HepG2 (cell line): ENCODE measurements around the gene PSEN2. TPM values are rescaled to one million over a fixed set of nuclear protein-coding genes. Genes with fewer than 3 reads are reported as not detected.

Experiments
- CCAR2 ChIP-seq: fragments of 200-400 bp; formaldehyde crosslinking; optimal IDR thresholded peaks from 2 replicates; pipeline ENCODE3; 2018; ENCODE audit warnings: low read depth, mild to moderate bottlenecking, low read length, moderate library complexity
- FOXJ3 ChIP-seq: sonication (generic); formaldehyde crosslinking; IDR thresholded peaks from 2 replicates; pipeline ENCODE4 v1.4.0; 2020; ENCODE audit warnings: missing genetic modification reagents, mild to moderate bottlenecking, borderline replicate concordance
- GATAD2A ChIP-seq: IDR thresholded peaks from 2 replicates; pipeline ENCODE4 v1.6.1; 2016
- HMG20A ChIP-seq: IDR thresholded peaks from 2 replicates; pipeline ENCODE4 v1.6.1; 2016; ENCODE audit warnings: borderline replicate concordance
- ISX ChIP-seq: sonication (generic); formaldehyde crosslinking; conservative IDR thresholded peaks from 2 replicates; pipeline ENCODE4 v1.5.0; 2020; ENCODE audit warnings: missing genetic modification reagents
- MIER3 ChIP-seq: IDR thresholded peaks from 2 replicates; pipeline ENCODE4 v1.6.1; 2016; ENCODE audit warnings: missing compliant biosample characterization, borderline replicate concordance
- NBN ChIP-seq: fragments of 450-650 bp; conservative IDR thresholded peaks from 2 replicates; pipeline ENCODE4 v1.6.1; 2017
- RARG ChIP-seq: sonication (generic); formaldehyde crosslinking; IDR thresholded peaks from 2 replicates; pipeline ENCODE4 v1.4.0; 2020; ENCODE audit warnings: low read depth, mild to moderate bottlenecking, missing genetic modification reagents
- SOX6 ChIP-seq, 2 experiments: fragments of 450-650 bp in 1 of 2; sonication (generic) in 1 of 2; formaldehyde crosslinking in 1 of 2; IDR thresholded peaks; 2 replicates each; pipeline versions ENCODE4 v1.4.0 to v1.6.1; 2017 to 2020; ENCODE audit warnings: antibody characterized with exemption in 1 of 2, mild to moderate bottlenecking in 1 of 2, missing genetic modification reagents in 1 of 2
- TBX2 ChIP-seq: sonication (generic); formaldehyde crosslinking; IDR thresholded peaks from 2 replicates; pipeline ENCODE4 v1.5.0; 2020; ENCODE audit warnings: missing genetic modification reagents, mild to moderate bottlenecking, borderline replicate concordance
- UBTF ChIP-seq: sonication (generic); formaldehyde crosslinking; IDR thresholded peaks from 2 replicates; pipeline ENCODE4 v1.4.0; 2020; ENCODE audit warnings: mild to moderate bottlenecking, missing genetic modification reagents
- ZNF20 ChIP-seq: sonication (generic); formaldehyde crosslinking; IDR thresholded peaks from 2 replicates; pipeline ENCODE4 v1.4.0; 2020; ENCODE audit warnings: mild to moderate bottlenecking, moderate library complexity, missing genetic modification reagents
- ZNF234 ChIP-seq: sonication (generic); formaldehyde crosslinking; conservative IDR thresholded peaks from 2 replicates; pipeline ENCODE4 v1.5.1; 2020; ENCODE audit warnings: mild to moderate bottlenecking, missing genetic modification reagents
- ZNF367 ChIP-seq: sonication (generic); formaldehyde crosslinking; IDR thresholded peaks from 2 replicates; pipeline ENCODE4 v1.4.0; 2020; ENCODE audit warnings: missing genetic modification reagents, borderline replicate concordance
- ZNF614 ChIP-seq: IDR thresholded peaks from 2 replicates; pipeline ENCODE4 v1.6.1; 2018; ENCODE audit warnings: missing biosample characterization, missing genetic modification reagents, inconsistent platforms, borderline replicate concordance
- ZNF619 ChIP-seq: sonication (generic); formaldehyde crosslinking; IDR thresholded peaks from 2 replicates; pipeline ENCODE4 v1.4.0; 2020; ENCODE audit warnings: mild to moderate bottlenecking, missing genetic modification reagents
- ZNF761 ChIP-seq: sonication (generic); formaldehyde crosslinking; conservative IDR thresholded peaks from 2 replicates; pipeline ENCODE4 v1.4.0; 2020; ENCODE audit warnings: mild to moderate bottlenecking, missing genetic modification reagents
- polyA plus RNA-seq, 8 experiments: library from polyadenylated mRNA; depleted of rRNA in 3 of 8; stranded (reverse) in 7 of 8; unstranded in 1 of 8; fragments of >200 nt; fragmentation: Illumina TruSeq in 4 of 8; extraction: Trizol in 4 of 8; gene quantifications; 2 replicates each; pipeline versions ENCODE4 v1.2.1 to v1.2.3, GENCODE V29; 2011 to 2016; ENCODE audit warnings: low read depth in 4 of 8, missing spikeins in 1 of 8, mixed read lengths in 1 of 8; ENCODE audit not compliant: insufficient read depth in 1 of 8
- total RNA-seq, 5 experiments: library from RNA; depleted of rRNA; stranded (reverse); fragments of >200 nt; fragmentation: Illumina TruSeq; extraction: Trizol; gene quantifications; 2 replicates each; pipeline ENCODE4 v1.2.3, GENCODE V29; 2016; ENCODE audit warnings: low read depth in 1 of 5
- TF ChIP-seq, protein P1 (sequence below): sonication (generic); formaldehyde crosslinking; IDR thresholded peaks from 2 replicates; pipeline ENCODE4 v1.5.0; 2020; ENCODE audit warnings: mild to moderate bottlenecking, missing genetic modification reagents
- TF ChIP-seq, protein P2 (sequence below): sonication (generic); formaldehyde crosslinking; IDR thresholded peaks from 2 replicates; pipeline ENCODE4 v1.4.0; 2020; ENCODE audit warnings: missing genetic modification reagents
- TF ChIP-seq, protein P3 (sequence below): sonication (generic); formaldehyde crosslinking; IDR thresholded peaks from 2 replicates; pipeline ENCODE4 v1.4.0; 2020; ENCODE audit warnings: missing genetic modification reagents; ENCODE audit errors: not compliant biosample characterization
- TF ChIP-seq, protein P4 (sequence below), 2 experiments: fragments of 450-650 bp in 1 of 2; sonication (generic) in 1 of 2; formaldehyde crosslinking; IDR thresholded peaks; 2 replicates each; pipeline versions ENCODE4 v1.5.0 to v1.8.0; 2020 to 2022; ENCODE audit warnings: mild to moderate bottlenecking in 1 of 2, missing genetic modification reagents in 1 of 2

PSEN2 gene
- total and polyA plus RNA-seq, 2 of the 13 experiments (the other 11 are each of a cell fraction or from before 2014, with no cell fraction given): 5.9 to 13.1 TPM

GRCh38 chr1:226939438-226940028 is 69.1 kb downstream of the PSEN2 start (continued):
- TF ChIP-seq ZNF614: peak; percentile 70; the same call in 1 of the 2 replicates
- TF ChIP-seq SOX6 (IDR thresholded peaks at IDR 0.05): no peak
- TF ChIP-seq SOX6 (CRISPR knock-in tag; IDR thresholded peaks at IDR 0.05): peak; percentile 60; the same call in 1 of the 2 replicates
- TF ChIP-seq, protein P1, sequence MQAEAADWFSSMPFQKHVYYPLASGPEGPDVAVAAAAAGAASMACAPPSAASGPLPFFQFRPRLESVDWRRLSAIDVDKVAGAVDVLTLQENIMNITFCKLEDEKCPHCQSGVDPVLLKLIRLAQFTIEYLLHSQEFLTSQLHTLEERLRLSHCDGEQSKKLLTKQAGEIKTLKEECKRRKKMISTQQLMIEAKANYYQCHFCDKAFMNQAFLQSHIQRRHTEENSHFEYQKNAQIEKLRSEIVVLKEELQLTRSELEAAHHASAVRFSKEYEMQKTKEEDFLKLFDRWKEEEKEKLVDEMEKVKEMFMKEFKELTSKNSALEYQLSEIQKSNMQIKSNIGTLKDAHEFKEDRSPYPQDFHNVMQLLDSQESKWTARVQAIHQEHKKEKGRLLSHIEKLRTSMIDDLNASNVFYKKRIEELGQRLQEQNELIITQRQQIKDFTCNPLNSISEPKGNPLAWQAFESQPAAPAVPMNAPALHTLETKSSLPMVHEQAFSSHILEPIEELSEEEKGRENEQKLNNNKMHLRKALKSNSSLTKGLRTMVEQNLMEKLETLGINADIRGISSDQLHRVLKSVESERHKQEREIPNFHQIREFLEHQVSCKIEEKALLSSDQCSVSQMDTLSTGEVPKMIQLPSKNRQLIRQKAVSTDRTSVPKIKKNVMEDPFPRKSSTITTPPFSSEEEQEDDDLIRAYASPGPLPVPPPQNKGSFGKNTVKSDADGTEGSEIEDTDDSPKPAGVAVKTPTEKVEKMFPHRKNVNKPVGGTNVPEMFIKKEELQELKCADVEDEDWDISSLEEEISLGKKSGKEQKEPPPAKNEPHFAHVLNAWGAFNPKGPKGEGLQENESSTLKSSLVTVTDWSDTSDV (CRISPR knock-in tag): peak; percentile 19; the same call in 1 of the 2 replicates
- TF ChIP-seq, protein P2, sequence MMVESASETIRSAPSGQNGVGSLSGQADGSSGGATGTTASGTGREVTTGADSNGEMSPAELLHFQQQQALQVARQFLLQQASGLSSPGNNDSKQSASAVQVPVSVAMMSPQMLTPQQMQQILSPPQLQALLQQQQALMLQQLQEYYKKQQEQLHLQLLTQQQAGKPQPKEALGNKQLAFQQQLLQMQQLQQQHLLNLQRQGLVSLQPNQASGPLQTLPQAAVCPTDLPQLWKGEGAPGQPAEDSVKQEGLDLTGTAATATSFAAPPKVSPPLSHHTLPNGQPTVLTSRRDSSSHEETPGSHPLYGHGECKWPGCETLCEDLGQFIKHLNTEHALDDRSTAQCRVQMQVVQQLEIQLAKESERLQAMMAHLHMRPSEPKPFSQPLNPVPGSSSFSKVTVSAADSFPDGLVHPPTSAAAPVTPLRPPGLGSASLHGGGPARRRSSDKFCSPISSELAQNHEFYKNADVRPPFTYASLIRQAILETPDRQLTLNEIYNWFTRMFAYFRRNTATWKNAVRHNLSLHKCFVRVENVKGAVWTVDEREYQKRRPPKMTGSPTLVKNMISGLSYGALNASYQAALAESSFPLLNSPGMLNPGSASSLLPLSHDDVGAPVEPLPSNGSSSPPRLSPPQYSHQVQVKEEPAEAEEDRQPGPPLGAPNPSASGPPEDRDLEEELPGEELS: 0 out of 2 replicates have a peak, but pooled peaks have one; percentile 23
- TF ChIP-seq, protein P3, sequence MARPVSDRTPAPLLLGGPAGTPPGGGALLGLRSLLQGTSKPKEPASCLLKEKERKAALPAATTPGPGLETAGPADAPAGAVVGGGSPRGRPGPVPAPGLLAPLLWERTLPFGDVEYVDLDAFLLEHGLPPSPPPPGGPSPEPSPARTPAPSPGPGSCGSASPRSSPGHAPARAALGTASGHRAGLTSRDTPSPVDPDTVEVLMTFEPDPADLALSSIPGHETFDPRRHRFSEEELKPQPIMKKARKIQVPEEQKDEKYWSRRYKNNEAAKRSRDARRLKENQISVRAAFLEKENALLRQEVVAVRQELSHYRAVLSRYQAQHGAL (CRISPR knock-in tag): no peak
- no peak for TF ChIP-seq CCAR2
- TF ChIP-seq ZNF619: peak; percentile 18; the same call in 1 of the 2 replicates
- TF ChIP-seq NBN: no peak
- TF ChIP-seq GATAD2A (CRISPR knock-in tag): peak; percentile 55; the same call in 1 of the 2 replicates
- TF ChIP-seq ZNF761: peak; percentile 68; the same call in 1 of the 2 replicates
- TF ChIP-seq RARG (CRISPR knock-in tag): no peak; the same call in 1 of the 2 replicates
- peak; percentile 93 for TF ChIP-seq ZNF20 (CRISPR knock-in tag)
- no peak for TF ChIP-seq ZNF234
- TF ChIP-seq ISX (CRISPR knock-in tag): no peak; the same call in 1 of the 2 replicates
- no peak for TF ChIP-seq FOXJ3 (CRISPR knock-in tag)
- TF ChIP-seq MIER3 (CRISPR knock-in tag): no peak
- TF ChIP-seq, protein P4, sequence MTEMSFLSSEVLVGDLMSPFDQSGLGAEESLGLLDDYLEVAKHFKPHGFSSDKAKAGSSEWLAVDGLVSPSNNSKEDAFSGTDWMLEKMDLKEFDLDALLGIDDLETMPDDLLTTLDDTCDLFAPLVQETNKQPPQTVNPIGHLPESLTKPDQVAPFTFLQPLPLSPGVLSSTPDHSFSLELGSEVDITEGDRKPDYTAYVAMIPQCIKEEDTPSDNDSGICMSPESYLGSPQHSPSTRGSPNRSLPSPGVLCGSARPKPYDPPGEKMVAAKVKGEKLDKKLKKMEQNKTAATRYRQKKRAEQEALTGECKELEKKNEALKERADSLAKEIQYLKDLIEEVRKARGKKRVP (CRISPR knock-in tag; IDR thresholded peaks at IDR 0.05): no peak
- peak; percentile 86 for TF ChIP-seq UBTF
- TF ChIP-seq TBX2 (CRISPR knock-in tag): peak; percentile 15; the same call in 1 of the 2 replicates
- TF ChIP-seq ZNF367 (CRISPR knock-in tag): 0 out of 2 replicates have a peak, but pooled peaks have one; percentile 54
- TF ChIP-seq HMG20A: no peak
